SW480 (cell line): ENCODE data around the gene GJB6.
"Not testable (repeated sequence)": the region's sequence is repeated elsewhere in the genome, so short reads cannot be mapped to it uniquely, and the experiment has no call there.

ENCODE experiments used
- DNase-seq: peaks from one replicate; pipeline ENCODE4 v3.0.0-alpha.2; 2016; ENCODE audit warnings: low spot score

The GJB6 gene

DNA sequence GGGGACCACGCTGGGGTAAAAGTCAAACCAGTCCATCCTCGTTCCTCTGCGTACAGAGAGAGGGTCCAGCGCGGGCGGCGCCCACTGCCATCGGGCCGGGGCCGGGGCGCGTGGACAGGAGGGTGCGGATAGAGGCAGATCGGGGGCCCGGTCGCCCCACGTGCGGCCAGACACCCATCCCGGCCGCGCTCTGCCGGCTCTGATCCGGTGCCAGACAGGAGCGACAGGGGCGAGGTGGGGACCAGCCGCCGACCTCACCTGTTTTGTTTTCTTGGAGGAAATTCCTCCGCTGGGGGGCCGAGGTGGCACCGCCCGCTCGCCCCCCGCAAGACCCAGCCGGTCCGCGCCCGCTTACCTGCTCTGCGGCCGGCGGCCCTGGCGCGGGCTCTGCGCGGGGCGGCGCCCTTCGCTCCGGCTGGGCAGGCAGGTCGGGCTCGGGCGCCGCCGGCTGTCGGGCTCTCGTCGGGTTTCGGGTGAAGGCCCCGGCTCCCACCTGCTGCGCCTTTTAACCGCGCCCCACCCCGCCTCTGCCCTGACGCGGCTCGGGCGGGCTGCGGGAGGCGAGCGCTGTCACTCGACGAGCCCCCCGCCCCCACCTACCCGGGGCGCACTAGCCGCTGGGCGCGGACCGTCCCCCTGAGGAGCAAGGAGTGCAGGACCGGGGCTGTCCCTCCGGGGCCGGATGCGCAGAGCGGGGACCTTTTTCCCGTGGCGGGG lies at the start of gene GJB6:
Gene GJB6 (minus strand): TSS at position 481 of the 717 bp plus-strand sequence. CDS start 8,839 bp downstream, outside the sequence.
- peak; percentile 16 for DNase-seq

DNA sequence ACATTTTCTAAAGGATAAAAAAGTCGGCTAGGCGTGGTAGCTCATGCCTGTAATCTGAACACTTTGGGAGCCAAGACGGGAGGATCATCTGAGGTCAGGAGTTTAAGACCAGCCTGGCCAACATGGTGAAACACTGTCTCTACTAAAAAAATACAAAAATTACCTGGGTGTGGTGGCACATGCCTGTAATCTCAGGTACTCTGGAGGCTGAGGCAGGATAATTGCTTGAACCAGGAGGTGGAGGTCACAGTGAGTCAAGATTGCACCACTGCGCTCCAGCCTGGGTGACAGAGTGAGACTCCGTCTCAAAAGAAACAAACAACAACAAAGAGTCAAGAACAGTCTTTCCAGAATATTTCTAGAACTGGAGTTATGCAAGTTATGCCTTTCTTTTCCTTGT lies 44.8 kb upstream of the GJB6 start:
- not testable (repeated sequence) for DNase-seq

DNA sequence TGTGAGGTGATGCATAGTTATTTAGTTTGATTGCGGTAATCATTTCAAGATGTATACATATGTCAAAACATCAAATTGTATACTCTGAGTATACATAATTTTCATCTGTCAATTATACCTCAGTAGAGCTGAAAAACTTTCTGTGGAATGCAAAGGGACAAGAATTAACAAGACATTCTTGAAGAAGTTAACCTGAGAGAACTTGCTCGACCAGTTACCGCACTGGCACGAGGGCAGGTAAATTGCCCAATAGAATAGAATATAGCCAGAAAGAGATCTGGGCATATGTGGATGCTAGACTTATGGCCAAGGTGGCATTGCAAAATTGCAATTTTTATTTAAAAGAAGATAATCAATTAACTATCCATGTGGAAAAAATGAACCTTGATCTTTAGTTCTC lies 42.3 kb upstream of the GJB6 start:
- no peak for DNase-seq

DNA sequence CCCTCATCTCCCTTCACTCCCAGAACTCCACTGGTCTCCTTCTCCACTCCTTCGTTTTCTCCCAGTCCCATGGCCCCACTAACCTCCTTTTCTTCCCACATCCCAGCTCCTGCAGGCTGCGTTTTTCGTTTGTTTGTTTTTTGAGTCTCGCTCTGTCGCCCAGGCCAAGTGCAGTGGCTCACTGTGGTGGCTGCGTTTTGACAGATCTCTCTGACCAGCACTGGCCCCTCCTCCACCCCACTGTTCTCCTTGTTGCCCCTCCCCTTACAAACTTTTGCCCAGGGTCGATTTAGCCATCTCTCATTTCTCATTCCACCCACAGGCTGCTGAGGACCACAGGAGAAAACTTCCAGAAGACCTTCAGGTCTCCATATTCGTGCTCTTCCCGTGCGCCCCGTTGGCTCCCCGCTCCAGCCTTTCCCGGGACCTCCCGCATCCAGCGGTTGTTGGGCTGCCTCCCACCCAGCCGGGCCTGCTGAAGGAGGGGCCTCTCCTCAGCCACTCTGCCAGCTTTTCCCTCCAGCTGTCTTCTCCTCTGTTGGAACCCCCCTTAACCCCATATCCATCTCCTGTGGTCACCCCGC lies 40.6 kb upstream of the GJB6 start:
- DNase-seq: no peak

DNA sequence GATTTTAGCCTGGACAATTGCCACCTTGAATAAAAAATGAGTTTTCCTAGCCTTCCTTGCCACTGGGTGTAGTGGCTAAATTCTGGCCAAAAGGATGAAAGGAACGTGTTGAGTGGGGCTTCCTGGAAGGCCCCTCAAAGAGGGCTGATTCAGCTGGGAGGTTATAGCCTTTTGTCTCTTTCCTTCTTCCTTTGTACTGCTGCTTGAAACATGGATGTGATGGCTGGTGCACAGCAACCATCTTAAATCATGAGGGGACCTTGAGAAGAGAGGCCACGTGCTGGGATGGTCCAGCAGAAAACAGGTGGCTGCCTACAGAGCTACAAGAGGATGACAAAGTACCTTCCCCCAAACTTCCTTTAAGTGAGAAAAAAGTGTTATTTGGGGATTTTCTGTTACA lies 40.0 kb upstream of the GJB6 start:
- no peak for DNase-seq

DNA sequence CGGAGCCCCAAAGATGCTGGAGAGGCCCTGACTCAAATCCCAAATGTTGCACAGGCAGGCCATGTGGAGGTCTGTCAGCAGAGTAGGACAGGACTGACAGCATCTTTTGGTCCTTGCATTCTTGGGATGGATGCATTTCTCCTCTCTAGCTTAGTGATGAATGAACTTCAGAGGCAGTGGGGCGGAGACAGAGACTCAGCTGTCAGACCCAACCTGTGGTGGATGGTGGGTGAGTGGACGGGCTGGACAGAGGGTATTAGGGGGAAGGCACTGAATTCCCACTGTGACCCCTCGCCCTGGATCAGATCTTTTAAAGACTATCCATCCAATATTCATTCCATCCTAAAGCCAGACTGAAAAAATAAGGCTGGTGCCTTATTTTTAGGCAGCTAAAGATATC lies 39.3 kb upstream of the GJB6 start:
- DNase-seq: no peak

DNA sequence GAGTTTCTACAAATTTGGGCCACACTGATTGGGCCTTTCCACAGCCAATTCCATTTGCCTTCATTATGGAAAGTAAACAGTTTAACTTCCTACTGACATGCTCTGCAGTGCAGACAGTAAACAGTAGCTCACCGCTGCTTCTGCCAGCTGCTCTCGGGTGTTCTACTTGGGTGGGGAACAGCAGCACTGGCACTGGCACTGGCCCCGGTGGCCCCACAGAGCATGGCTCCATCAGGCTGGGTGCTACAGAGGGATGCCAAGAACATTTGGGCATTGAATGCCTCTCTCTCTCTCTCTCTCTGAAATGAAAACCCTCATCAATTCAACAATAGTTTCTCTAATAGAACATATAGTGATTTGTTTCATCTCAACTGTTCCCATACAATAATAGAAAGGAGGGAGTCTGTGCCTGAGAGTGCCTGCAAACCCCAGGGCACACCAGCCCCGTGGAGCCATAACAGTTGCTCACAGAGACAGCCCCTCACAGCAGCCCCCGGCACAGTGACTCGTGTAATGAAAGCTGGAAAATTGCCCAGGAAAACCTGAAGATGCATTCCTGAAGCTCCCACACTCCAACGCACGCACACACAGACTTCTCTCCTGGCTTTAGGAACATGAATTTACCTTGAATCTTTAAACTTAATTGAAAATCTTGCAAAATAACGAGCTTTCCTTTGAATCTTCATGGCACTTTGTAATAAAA lies 38.2 kb upstream of the GJB6 start:
- DNase-seq: no peak

DNA sequence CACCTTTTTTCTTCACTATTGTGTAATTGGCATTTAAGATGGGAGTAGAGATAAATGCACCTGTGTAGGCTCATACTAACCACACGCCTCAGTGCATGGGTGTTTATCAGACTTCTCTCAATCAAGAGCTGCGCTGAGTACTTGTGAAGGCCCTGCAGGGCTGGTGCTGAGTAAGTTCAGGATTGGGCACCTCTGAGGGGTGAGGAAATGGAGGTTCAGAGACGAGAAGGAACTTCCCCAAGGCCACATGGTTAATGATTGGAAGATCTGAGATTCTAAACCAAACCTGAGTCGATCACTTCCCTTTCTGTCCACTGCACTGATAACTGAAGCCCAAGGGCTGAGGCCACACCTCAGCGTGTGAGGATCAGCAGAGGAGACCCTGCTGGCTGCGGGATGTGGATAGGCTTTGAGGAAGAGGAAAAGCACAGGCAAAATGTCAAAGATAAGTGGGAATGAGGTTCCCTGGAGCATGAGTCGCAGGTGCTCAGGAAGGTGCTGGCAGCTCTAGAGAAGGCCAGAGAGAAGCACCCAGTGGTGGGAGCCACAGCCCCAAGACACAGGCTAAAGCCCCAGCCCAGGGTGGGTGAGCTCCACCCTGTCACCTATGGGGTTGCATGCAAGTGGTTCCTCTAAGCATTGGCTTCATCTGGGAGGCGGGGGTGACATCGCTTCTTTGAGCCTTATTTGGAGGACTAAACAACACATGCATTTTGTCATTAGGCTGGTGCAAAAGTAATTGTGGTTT lies 32.3 kb upstream of the GJB6 start:
- DNase-seq: no peak

DNA sequence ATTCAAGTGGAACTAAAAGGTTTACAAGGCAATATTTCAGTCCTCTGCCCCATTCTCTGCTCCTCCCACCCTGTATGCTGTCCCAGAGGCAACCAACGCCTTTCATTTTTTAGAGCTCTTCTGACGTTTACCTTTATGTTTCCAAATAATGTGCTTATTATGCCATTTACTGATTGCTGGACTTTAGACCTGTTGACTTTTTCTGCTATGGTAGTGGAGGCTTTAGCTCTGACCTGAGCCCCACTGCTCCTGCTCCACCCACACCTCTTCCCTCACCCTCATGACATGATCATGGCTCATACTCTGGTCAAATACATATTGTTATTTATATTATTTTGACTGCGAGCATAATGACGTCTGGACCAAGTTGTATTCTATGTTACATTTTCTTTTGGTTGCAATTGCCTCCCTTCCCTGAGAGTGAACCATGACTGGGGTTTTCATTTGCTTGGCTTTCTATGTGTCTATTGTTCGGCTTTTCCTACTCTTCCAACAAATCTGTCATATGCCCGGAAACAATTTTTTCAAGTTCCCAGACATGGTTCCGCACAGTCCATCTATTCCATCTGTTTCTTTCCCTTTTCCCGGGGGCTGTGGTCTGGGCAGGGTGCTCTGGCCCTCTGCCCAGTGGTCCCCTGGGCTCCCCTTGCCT lies 31.4 kb upstream of the GJB6 start:
- DNase-seq: peak; percentile 26

DNA sequence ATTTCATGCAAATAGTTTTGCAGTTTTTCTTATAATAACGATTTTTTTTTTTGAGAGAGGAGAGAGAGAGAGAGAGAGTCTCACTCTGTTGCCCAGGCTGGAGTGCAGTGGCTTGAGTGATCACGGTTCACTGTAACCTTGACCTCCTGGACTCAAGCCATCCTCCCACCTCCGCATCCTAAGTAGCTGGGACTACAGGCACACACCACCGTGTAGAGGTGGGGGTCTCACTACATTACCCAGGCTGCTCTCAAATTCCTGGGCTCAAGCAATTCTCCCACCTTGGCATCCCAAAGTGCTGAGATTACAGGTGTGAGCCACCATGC lies 26.8 kb upstream of the GJB6 start:
- DNase-seq: no peak

DNA sequence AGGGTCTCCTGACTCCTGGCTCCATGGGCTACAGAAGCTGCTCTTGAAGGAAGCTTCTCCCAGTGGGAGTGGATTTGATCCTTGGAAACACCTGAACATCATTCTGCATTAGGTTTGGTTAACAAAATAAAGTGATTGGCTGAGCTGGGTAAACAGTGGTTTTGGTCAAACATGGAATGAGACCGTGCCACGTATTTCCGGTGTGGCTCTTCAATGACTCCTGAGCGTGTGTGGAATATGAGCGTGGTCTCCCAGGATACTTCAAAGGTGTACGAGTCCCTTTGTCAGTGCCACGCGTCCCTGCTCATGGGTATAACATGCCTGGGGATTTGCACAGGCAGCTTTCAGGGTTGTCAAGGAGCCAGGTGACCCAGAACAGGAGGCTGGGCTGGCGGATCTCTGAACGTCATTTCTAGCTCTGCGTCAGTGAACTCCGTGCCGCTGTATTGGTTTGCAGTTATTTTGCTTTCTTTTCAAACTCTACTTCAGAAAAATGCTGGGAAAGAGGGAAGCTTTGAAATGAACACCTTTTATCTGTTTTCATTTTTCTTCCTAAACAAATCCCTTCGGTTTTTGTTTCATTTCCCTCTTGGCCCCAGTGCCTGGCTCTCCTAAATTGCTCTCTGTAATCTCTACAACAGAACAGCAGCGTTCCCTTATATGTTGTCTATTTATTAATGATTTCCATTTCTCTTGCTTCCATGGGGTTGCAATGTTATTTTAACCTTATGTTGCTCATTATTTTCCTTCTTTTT lies 26.3 kb upstream of the GJB6 start:
- DNase-seq: peak; percentile 44

DNA sequence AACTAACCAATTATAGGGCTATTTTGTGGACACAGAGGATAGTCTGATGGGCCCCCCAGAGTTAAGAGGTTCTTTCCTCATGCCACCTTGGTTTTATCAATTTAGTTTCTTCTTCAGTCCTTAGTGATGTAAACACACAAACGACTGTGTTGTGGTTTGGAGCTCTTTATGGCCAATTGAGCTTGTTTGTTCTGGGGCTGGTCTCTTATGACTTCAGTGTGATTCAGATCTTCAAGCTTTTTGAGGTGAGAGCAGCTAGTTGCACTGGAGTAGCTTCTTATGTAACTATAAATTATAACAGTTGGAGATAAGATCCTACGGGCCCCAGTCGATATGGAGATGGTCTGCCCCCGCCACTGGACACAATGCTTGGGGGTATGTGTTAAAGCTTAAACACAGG lies 22.0 kb upstream of the GJB6 start:
- DNase-seq: peak; percentile 29

DNA sequence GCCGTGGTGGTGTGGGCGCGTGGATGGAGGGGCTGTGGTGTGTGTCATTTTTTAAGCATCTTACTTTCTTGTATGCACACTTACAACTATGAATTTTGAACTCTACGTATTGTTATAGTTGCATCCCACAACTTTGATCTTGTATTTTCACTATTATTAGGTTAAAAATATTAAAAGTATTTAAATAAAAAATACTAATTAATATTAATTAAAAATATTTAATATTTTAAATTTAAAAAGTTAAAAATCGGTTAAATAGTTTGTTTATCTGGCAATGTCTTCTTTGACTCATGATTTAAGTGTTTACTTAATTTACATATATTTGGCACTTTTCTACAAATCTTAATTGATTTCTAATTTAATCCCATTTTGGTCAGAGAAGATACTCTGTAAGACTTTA lies 17.8 kb upstream of the GJB6 start:
- no peak for DNase-seq

DNA sequence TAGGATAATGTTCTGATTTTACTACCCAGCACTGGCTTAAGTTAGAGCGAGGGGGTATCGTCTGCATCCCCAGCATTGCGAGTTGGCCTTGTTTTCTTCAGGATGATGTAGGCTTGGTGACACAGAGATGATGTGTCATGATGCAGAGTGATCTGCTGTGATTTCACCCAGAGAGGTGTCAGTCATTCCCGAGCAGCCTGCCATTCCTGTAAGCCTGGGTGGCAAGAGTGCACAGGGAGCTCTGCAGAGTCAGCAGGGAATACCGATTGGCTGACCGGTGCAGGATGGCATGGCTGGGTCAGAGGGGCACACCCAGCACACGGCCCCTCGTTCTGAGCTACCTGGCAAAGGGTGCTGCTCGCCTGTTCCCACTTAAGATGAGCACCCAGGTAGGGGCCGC lies 15.8 kb upstream of the GJB6 start:
- no peak for DNase-seq

DNA sequence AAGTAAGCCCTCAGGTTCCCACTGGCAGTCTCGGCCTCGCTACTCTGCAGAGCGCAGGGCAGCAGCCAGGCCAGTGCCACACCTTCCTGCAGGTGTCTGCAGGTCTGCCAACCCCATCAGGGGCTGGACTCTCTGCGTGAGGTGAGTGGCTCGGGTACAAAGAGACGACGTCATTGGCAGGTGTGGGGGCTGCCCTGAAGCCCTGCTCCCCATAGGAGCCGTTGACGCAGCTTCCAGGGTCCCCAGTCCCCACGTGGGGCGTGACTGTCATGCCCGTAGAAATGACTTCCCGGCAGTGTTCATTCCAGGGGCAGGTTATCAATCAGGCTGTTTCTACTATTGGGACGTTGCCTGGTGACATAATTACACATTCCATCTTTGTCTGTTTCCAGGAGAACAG lies 15.3 kb upstream of the GJB6 start:
- no peak for DNase-seq

DNA sequence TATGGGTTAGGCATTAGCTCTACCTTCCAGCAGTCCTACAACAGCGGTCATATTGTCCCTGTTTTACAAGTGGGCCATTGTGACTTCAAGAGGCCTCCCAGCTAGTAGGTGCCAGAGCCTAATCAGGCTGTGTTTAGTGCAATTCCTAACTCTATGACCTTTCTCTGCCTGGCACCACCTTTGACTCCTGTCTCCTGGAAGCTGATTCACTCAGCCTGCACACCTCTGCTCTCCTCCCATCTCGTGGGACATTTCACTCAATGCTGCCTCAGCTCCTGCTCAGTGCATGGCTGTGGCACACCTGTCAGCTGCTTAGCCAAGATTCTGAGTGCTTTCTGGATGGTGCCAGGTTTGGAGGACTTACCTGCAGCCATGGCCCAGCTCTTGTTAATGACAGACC lies 9.5 kb upstream of the GJB6 start:
- DNase-seq: no peak

DNA sequence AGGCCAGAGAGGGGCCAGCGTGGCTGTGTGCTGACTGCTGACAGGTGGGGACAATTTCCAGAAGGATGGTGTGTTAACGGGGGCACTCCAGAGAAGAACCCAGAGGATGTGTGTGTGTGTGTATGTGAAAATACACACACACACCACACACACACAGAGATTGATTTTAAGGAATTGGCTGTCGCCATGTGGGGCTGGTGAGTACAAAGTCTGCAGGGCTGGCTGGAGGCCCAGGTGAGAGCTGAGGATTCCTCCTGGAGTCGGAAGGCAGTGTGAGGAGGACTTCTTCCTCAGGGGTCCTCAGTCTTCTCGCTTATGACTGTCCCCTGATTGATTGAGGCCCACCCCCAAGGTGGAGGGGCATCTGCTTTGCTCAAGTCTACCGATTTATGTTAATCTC lies 7.6 kb upstream of the GJB6 start:
- DNase-seq: no peak

DNA sequence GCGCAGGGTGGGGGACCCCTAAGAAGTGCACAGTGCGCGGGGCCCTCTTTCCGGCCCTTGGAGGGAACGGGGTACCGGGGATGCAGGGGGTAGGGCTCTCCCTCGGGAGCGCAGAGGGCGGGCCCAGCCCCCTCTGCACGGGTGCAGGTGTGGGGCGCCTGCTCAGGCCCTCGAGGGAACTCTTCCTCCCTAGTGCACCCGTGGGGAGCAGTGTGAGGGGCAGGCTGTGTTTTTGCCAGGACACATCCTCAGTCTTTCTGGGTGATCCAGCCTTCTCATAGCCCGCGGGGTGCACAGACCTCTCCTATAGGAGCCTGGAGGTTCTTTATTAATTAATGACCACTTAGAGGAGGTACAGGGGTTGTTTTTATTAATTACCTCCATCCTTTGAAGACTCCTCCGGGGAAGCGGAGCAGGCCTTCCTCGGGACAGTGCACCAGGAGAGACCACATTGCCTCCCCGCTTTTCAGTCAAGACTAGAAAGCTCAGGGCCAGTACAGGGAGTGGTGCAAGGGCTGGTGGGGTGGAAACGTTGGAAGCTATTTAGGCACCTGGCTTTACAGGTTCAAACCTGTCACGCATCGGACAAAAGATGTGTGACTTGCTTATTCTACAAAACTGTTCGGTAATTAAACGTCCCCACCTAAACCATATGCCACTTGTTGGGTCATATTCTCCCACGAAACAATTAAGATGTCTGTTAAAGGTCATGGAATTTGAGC lies 598 bp upstream of the GJB6 start:
- DNase-seq: no peak

DNA sequence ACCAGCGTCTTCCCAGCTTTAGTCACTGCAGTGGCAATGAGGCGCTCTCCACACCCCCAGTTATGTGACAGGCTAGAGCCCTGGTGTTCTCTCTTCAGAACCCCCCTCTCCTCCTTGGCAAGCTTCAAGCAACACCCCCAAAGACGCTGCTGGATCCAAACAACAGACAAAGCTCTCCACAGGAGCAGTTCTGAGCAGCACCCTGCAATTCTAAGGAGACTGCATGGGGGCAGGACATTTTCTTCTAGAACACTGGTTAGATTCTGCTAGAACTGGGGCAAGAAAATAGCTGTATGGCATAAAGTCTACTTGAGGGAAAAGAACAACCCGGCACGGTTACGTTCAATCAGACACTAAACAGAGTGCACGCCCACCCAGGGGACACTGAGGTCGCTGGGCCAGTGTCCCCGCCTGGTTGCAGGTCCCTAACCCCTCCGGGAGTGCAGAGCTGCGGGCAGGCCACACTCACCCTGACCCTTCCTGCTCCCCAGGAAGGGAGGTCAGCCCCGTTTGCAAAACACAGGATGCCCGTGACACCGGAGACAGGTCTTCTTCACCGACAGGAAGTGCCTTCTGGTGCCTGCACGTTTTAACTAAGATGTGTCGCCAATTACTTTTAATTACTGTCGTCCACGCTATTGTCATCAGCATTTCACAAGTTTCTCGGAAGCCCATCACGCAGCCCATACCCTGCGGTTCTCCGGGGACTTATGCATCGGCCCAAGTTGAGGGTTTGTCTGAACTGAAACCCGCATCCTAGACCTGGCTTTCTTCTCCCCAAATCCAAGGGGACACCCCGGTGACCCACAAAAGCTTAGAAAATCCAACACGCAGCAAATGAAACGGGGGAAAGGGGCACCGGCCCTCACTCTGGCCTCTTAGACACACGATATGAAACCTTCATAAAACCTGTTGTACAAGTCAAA lies 943 bp downstream of the GJB6 start:
- DNase-seq: no peak

DNA sequence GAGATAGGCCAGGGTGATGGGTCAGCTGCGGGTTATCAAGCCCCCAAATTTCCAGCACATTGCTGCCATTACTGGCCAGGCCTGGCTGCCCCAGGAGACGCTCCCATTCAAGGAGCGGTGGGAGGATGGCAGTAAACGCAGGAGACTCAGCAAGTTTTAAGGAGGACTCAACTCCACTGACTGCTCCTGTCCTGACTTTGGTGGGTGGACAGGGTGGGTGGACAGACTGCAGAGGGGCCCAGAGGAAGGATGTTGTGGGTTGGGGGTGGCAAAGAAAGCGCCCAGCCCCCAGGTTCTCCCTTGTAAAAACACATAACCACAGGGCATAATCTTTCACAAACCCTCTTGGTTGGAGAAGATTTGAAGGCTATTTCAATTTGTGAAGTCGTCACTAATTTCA lies 4.4 kb downstream of the GJB6 start:
- DNase-seq: no peak
